Measurements from ENCODE around the gene SLC37A3.

SLC37A3 gene

GRCh38 chr7:140310337-140311002, 87.9 kb downstream of the SLC37A3 start:
- no peak for DNase-seq

GRCh38 chr7:140308060-140308459, 90.3 kb downstream of the SLC37A3 start:
- no peak for DNase-seq

GRCh38 chr7:140304191-140304799, 94.0 kb downstream of the SLC37A3 start:
- peak; percentile 16 for DNase-seq

- DNase-seq: no peak
Measured at GRCh38 chr7:140300243-140301136, 97.8 kb downstream of the SLC37A3 start.

- no peak for DNase-seq
Measured at GRCh38 chr7:140298213-140298612, 100.1 kb downstream of the SLC37A3 start.

GRCh38 chr7:140297192-140297591, 101.1 kb downstream of the SLC37A3 start:
- no peak for DNase-seq

- no peak for DNase-seq
Measured at GRCh38 chr7:140295224-140295738, 103.0 kb downstream of the SLC37A3 start.

GRCh38 chr7:140294454-140294853, 103.9 kb downstream of the SLC37A3 start:
- DNase-seq: peak; percentile 61

GRCh38 chr7:140292438-140292837, 105.9 kb downstream of the SLC37A3 start:
- DNase-seq: no peak

GRCh38 chr7:140289804-140290203, 108.5 kb downstream of the SLC37A3 start:
- no peak for DNase-seq

- DNase-seq: no peak
Measured at GRCh38 chr7:140287988-140288387, 110.3 kb downstream of the SLC37A3 start.

GRCh38 chr7:140285938-140286337, 112.4 kb downstream of the SLC37A3 start:
- no peak for DNase-seq

- no peak for DNase-seq
Measured at GRCh38 chr7:140284062-140284461, 114.3 kb downstream of the SLC37A3 start.

Measured in DMS153 (cell line).